Neural cell (in vitro differentiated cells): ENCODE results near the gene MYO18B. TPM values are rescaled to one million over a fixed set of nuclear protein-coding genes. Genes with fewer than 3 reads are reported as not detected.

Experiments used
- H2AFZ ChIP-seq: fragments of 200-600, 300-800 bp; sonication (generic), shearing (Covaris generic); 2 replicates; pipeline ENCODE4 v1.6.0; 2014; ENCODE audit warnings: low read depth, mild to moderate bottlenecking, antibody characterized with exemption, low read length, moderate library complexity
- H3F3A ChIP-seq: fragments of 200-600 bp; shearing (Covaris generic); 2 replicates; pipeline ENCODE4 v1.6.1; 2016; ENCODE audit warnings: mild to moderate bottlenecking, moderate library complexity, mixed read lengths, antibody characterized with exemption, low read length; ENCODE audit not compliant: insufficient read depth, poor library complexity, severe bottlenecking
- H3K27ac ChIP-seq: fragments of 200-600, 300-800 bp; sonication (generic), shearing (Covaris generic); 2 replicates; pipeline ENCODE4 v1.5.1; 2014; ENCODE audit warnings: mild to moderate bottlenecking, low read length, moderate library complexity
- H3K27me3 ChIP-seq: fragments of 300-800, 200-600 bp; sonication (generic), shearing (Covaris generic); 2 replicates; pipeline ENCODE4 v1.6.0; 2014; ENCODE audit warnings: mild to moderate bottlenecking, low read depth, low read length, moderate library complexity; ENCODE audit not compliant: insufficient read depth
- H3K36me3 ChIP-seq: fragments of 300-800, 200-600 bp; sonication (generic), shearing (Covaris generic); 2 replicates; pipeline ENCODE4 v1.5.1; 2014; ENCODE audit warnings: mild to moderate bottlenecking, antibody characterized with exemption, low read length, moderate library complexity; ENCODE audit not compliant: insufficient read depth
- H3K4me2 ChIP-seq: fragments of 300-800, 200-600 bp; sonication (generic), shearing (Covaris generic); 2 replicates; pipeline ENCODE4 v1.6.0; 2014; ENCODE audit warnings: mild to moderate bottlenecking, low read length
- H3K4me3 ChIP-seq: fragments of 300-800, 200-600 bp; sonication (generic), shearing (Covaris generic); 2 replicates; pipeline ENCODE4 v1.5.1; 2014; ENCODE audit warnings: mild to moderate bottlenecking, low read length, moderate library complexity
- H3K79me2 ChIP-seq: fragments of 200-600 bp; shearing (Covaris generic); replicated peaks from 2 replicates; pipeline ENCODE4 v1.6.0; 2014; ENCODE audit warnings: mild to moderate bottlenecking, low read length, moderate library complexity; ENCODE audit not compliant: insufficient read depth
- H3K9ac ChIP-seq: fragments of 300-800, 200-600 bp; sonication (generic), shearing (Covaris generic); 2 replicates; pipeline ENCODE4 v1.6.1; 2016; ENCODE audit warnings: mild to moderate bottlenecking, low read length, mixed read lengths
- H3K9me2 ChIP-seq: fragments of 200-600 bp; shearing (Covaris generic); 2 replicates; pipeline ENCODE4 v1.6.1; 2016; ENCODE audit warnings: mild to moderate bottlenecking, low read length, mixed read lengths; ENCODE audit not compliant: insufficient read depth
- H3K9me3 ChIP-seq: fragments of 200-600, 300-800 bp; sonication (generic), shearing (Covaris generic); 2 replicates; pipeline ENCODE4 v1.6.1; 2016; ENCODE audit warnings: mild to moderate bottlenecking, mixed run types, low read length, moderate library complexity, mixed read lengths
- H4K20me1 ChIP-seq: fragments of 200-600 bp; shearing (Covaris generic); 2 replicates; pipeline ENCODE4 v1.6.1; 2016; ENCODE audit warnings: mild to moderate bottlenecking, mixed run types; ENCODE audit not compliant: insufficient read depth
- EP300 ChIP-seq: fragments of 450-650 bp; conservative IDR thresholded peaks from 2 replicates; pipeline ENCODE4 v1.6.1; 2014; ENCODE audit warnings: antibody characterized with exemption, mild to moderate bottlenecking, moderate library complexity; ENCODE audit not compliant: poor library complexity, severe bottlenecking
- EZH2 ChIP-seq: fragments of 200-600, 300-800 bp; shearing (Covaris generic), sonication (generic); IDR thresholded peaks from 2 replicates; pipeline ENCODE4 v1.6.1; 2014; ENCODE audit warnings: antibody characterized with exemption, low read length, borderline replicate concordance, mild to moderate bottlenecking; ENCODE audit not compliant: insufficient read depth, poor library complexity, severe bottlenecking
- MXI1 ChIP-seq: fragments of 450-650 bp; conservative IDR thresholded peaks from 2 replicates; pipeline ENCODE4 v1.6.1; 2014; ENCODE audit warnings: antibody characterized with exemption, mild to moderate bottlenecking; ENCODE audit not compliant: poor library complexity, severe bottlenecking
- POLR2AphosphoS5 ChIP-seq: IDR thresholded peaks from 2 replicates; pipeline ENCODE4 v1.6.1; 2012
- RAD21 ChIP-seq: fragments of 450-650 bp; conservative IDR thresholded peaks from 2 replicates; pipeline ENCODE4 v1.6.1; 2014; ENCODE audit warnings: antibody characterized with exemption, mild to moderate bottlenecking, moderate library complexity
- SMC3 ChIP-seq: fragments of 450-650 bp; conservative IDR thresholded peaks from 2 replicates; pipeline ENCODE4 v1.6.1; 2014; ENCODE audit warnings: antibody characterized with exemption, mild to moderate bottlenecking, moderate library complexity; ENCODE audit not compliant: poor library complexity
- TAF1 ChIP-seq: IDR thresholded peaks from 2 replicates; pipeline ENCODE4 v1.6.1; 2012; ENCODE audit warnings: low read depth
- polyA plus RNA-seq: library from polyadenylated mRNA; depleted of rRNA; stranded (reverse); fragments of >200 nt; gene quantifications from 2 replicates; pipeline ENCODE4 v1.2.3, GENCODE V29; 2014
- TF ChIP-seq, protein P1 (sequence below): fragments of 450-650 bp; IDR thresholded peaks from 2 replicates; pipeline ENCODE4 v1.5.1; 2014; ENCODE audit warnings: antibody characterized with exemption, mild to moderate bottlenecking, moderate library complexity; ENCODE audit not compliant: poor library complexity, severe bottlenecking
- TF ChIP-seq, protein P2 (sequence below): IDR thresholded peaks from 2 replicates; pipeline ENCODE4 v1.6.1; 2012; ENCODE audit warnings: borderline replicate concordance

The MYO18B gene
- polyA plus RNA-seq, 1 donor from 2014 or later = 0.71 TPM

DNA sequence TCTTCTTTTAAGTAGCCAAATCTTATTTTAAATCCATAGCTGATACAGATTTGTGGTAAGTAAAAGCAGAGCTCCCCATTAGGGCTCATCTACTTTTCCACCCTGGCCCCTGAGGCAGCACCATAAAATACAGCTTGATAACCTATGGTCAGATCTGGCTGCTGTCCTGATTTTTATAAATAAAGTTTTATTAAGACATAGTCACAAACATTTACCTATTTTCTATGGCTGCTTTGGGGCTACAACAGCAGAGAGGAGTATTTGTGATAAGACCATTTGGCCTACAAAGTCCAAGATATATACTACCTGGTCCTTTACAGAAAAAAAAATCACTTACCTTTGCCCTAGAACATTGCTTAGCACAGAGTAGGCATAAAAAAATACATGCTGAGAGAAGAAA, 227.3 kb downstream of the MYO18B start:
- H3K4me3 ChIP-seq = no peak overlapping the region
- peaks cover 5% of the 10 kb centered on the region for H3F3A ChIP-seq
- no peak overlapping the region for H2AFZ ChIP-seq
- TF ChIP-seq EZH2 = no peak
- H3K4me2 ChIP-seq = no peak overlapping the region
- H3K9ac ChIP-seq = no peak overlapping the region
- no peaks in the 10 kb centered on the region for H3K27me3 ChIP-seq
- H3K27ac ChIP-seq = no peak overlapping the region
- H4K20me1 ChIP-seq = no peaks in the 10 kb centered on the region
- H3K79me2 ChIP-seq = no peaks in the 10 kb centered on the region
- H3K36me3 ChIP-seq = no peaks in the 10 kb centered on the region
- no peaks in the 10 kb centered on the region for H3K9me3 ChIP-seq
- H3K9me2 ChIP-seq = no peaks in the 10 kb centered on the region

DNA sequence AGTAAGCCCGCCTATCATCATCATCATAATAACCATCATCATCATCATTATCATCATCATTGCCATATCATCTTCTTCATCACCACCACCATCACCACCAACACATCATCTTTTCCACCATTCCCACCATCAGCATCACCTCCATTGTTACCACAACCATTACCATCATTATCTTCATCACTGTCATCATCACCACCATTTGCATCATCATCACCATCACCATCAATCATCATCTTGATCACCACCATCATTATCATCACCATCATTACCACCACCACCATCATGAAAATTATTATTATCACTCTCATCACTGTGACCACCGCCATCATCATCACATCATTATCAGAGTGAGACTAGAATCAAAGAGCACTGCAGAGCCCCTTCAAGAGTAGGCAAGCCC, 227.9 kb downstream of the MYO18B start:
- Histone ChIP-seq H2AFZ (no peak overlapping the region), H3K9me3 (no peaks in the 10 kb centered on the region), H3K4me2 (no peak overlapping the region), H3F3A (peaks cover 5% of the 10 kb centered on the region), H3K4me3 (no peak overlapping the region), H3K79me2 (no peaks in the 10 kb centered on the region), H3K27me3 (no peaks in the 10 kb centered on the region), H3K9me2 (no peaks in the 10 kb centered on the region), H4K20me1 (no peaks in the 10 kb centered on the region), H3K27ac (peak overlapping the region; percentile 29), H3K9ac (no peak overlapping the region), H3K36me3 (no peaks in the 10 kb centered on the region)
- TF ChIP-seq, protein P1, sequence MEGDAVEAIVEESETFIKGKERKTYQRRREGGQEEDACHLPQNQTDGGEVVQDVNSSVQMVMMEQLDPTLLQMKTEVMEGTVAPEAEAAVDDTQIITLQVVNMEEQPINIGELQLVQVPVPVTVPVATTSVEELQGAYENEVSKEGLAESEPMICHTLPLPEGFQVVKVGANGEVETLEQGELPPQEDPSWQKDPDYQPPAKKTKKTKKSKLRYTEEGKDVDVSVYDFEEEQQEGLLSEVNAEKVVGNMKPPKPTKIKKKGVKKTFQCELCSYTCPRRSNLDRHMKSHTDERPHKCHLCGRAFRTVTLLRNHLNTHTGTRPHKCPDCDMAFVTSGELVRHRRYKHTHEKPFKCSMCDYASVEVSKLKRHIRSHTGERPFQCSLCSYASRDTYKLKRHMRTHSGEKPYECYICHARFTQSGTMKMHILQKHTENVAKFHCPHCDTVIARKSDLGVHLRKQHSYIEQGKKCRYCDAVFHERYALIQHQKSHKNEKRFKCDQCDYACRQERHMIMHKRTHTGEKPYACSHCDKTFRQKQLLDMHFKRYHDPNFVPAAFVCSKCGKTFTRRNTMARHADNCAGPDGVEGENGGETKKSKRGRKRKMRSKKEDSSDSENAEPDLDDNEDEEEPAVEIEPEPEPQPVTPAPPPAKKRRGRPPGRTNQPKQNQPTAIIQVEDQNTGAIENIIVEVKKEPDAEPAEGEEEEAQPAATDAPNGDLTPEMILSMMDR = no peak
- TF ChIP-seq POLR2AphosphoS5 (no peak), EZH2 (no peak), TAF1 (no peak), RAD21 (no peak), EP300 (no peak), MXI1 (no peak), SMC3 (no peak)
- TF ChIP-seq, protein P2, sequence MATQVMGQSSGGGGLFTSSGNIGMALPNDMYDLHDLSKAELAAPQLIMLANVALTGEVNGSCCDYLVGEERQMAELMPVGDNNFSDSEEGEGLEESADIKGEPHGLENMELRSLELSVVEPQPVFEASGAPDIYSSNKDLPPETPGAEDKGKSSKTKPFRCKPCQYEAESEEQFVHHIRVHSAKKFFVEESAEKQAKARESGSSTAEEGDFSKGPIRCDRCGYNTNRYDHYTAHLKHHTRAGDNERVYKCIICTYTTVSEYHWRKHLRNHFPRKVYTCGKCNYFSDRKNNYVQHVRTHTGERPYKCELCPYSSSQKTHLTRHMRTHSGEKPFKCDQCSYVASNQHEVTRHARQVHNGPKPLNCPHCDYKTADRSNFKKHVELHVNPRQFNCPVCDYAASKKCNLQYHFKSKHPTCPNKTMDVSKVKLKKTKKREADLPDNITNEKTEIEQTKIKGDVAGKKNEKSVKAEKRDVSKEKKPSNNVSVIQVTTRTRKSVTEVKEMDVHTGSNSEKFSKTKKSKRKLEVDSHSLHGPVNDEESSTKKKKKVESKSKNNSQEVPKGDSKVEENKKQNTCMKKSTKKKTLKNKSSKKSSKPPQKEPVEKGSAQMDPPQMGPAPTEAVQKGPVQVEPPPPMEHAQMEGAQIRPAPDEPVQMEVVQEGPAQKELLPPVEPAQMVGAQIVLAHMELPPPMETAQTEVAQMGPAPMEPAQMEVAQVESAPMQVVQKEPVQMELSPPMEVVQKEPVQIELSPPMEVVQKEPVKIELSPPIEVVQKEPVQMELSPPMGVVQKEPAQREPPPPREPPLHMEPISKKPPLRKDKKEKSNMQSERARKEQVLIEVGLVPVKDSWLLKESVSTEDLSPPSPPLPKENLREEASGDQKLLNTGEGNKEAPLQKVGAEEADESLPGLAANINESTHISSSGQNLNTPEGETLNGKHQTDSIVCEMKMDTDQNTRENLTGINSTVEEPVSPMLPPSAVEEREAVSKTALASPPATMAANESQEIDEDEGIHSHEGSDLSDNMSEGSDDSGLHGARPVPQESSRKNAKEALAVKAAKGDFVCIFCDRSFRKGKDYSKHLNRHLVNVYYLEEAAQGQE = no peak

DNA sequence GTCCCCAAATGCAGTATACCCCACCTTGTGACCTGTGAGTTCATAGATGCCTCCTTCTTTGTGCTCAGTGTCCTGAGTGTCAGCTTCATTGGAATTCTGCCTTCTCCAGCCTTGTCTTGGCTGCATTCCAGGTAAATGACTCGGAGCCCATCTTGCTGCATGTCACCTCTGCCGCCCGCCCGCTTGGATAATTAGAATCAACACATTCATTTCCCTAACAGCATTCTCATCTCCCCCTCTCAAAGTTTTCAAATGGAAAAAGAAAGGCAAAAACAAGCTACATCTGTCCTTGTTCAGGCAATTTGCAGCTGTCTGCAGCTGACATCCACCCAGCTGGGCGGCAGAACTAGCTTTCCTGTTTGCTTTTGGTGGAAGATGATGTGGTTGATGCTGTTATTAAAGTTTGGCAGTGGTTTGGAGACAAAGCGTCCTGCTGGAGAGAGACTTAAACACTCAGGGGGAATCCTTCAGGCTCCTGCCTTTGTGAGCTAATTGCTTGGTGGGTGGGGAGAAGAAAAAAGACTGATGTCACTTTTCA, 228.5 kb downstream of the MYO18B start:
- no peak for TF ChIP-seq EZH2
- TF ChIP-seq, protein P2 = peak; percentile 27
- no peaks in the 10 kb centered on the region for H3K79me2 ChIP-seq
- no peaks in the 10 kb centered on the region for H3K9me3 ChIP-seq
- H3K9ac ChIP-seq = peak overlapping the region; percentile 5
- no peaks in the 10 kb centered on the region for H3K27me3 ChIP-seq
- H3K27ac ChIP-seq = peak overlapping the region; percentile 29
- H3K4me3 ChIP-seq = no peak overlapping the region
- no peaks in the 10 kb centered on the region for H3K9me2 ChIP-seq
- no peaks in the 10 kb centered on the region for H3K36me3 ChIP-seq
- H3K4me2 ChIP-seq = no peak overlapping the region
- no peak overlapping the region for H2AFZ ChIP-seq
- H4K20me1 ChIP-seq = no peaks in the 10 kb centered on the region
- H3F3A ChIP-seq = peaks cover 5% of the 10 kb centered on the region
